ENCODE measurements around the gene ITSN1. TPM values are rescaled to one million over a fixed set of nuclear protein-coding genes. Genes with fewer than 3 reads are reported as not detected.

The ITSN1 gene
- total RNA-seq, 3 donors from 2014 or later (not counting 1 experiment from before 2014, with no cell fraction given): 1.5 to 5.1 (median 2.7) TPM

GRCh38 chr21:33658919-33659567, 16.7 kb downstream of the ITSN1 start:
- Histone ChIP-seq H3K4me1 (ENCODE audit: control insufficient read depth, insufficient read depth, low read length) (no peaks in the 10 kb centered on the region), H3K36me3 (ENCODE audit: control insufficient read depth, insufficient read depth, low read length) (no peaks in the 10 kb centered on the region), H3K4me3 (ENCODE audit: low read length) (no peak overlapping the region), H3K9me3 (ENCODE audit: control insufficient read depth, insufficient read depth, low read length) (no peaks in the 10 kb centered on the region), H3K27ac (ENCODE audit: low read length) (no peak overlapping the region), H3K27me3 (ENCODE audit: control insufficient read depth, insufficient read depth, low read length) (no peaks in the 10 kb centered on the region)
- Mint-ChIP-seq H3K27me3 (ENCODE audit: low read depth in 2 of 2) (peaks cover 6 to 33% of the 10 kb centered on the region in 2 donors), H3K36me3 (no peaks in the 10 kb centered on the region), H3K4me3 (no peak overlapping the region), H3K27ac (no peak overlapping the region), H3K9me3 (no peaks in the 10 kb centered on the region), H3K4me1 (peaks cover 0 to 5% of the 10 kb centered on the region in 2 donors)
- 93% methylated on average over 7 of the region's 7 CpGs for WGBS (ENCODE audit: insufficient coverage)
- ATAC-seq: no peak
- TF ChIP-seq CTCF (IDR thresholded peaks at IDR 0.05): no peak
- intact Hi-C loops (cut with micrococcal nuclease): no loop called here
- no peak for DNase-seq

- 60% methylated on average over 1 of the region's 1 CpG for WGBS (ENCODE audit: insufficient coverage)
- Histone ChIP-seq H3K9me3 (ENCODE audit: control insufficient read depth, insufficient read depth, low read length) (no peaks in the 10 kb centered on the region), H3K27ac (ENCODE audit: low read length) (no peak overlapping the region), H3K4me1 (ENCODE audit: control insufficient read depth, insufficient read depth, low read length) (no peaks in the 10 kb centered on the region), H3K36me3 (ENCODE audit: control insufficient read depth, insufficient read depth, low read length) (no peaks in the 10 kb centered on the region), H3K27me3 (ENCODE audit: control insufficient read depth, insufficient read depth, low read length) (no peaks in the 10 kb centered on the region), H3K4me3 (ENCODE audit: low read length) (no peak overlapping the region)
- H3K4me1 Mint-ChIP-seq: peaks cover 0 to 5% of the 10 kb centered on the region in 2 donors
- H3K4me3 Mint-ChIP-seq: no peak overlapping the region
- no peak for TF ChIP-seq CTCF (IDR thresholded peaks at IDR 0.05)
- DNase-seq: no peak
- peaks cover 6 to 28% of the 10 kb centered on the region in 2 donors for H3K27me3 Mint-ChIP-seq (ENCODE audit: low read depth in 2 of 2)
- ATAC-seq: no peak
- H3K36me3 Mint-ChIP-seq: no peaks in the 10 kb centered on the region
- intact Hi-C loops (cut with micrococcal nuclease): no loop called here
- no peaks in the 10 kb centered on the region for H3K9me3 Mint-ChIP-seq
- no peak overlapping the region for H3K27ac Mint-ChIP-seq
Measured at GRCh38 chr21:33659568-33659949, 17.3 kb downstream of the ITSN1 start.

GRCh38 chr21:33660406-33660805, 18.1 kb downstream of the ITSN1 start:
- Mint-ChIP-seq H3K27me3 (ENCODE audit: low read depth in 2 of 2) (peaks cover 6 to 21% of the 10 kb centered on the region in 2 donors), H3K4me3 (no peak overlapping the region), H3K9me3 (no peaks in the 10 kb centered on the region), H3K27ac (no peak overlapping the region), H3K4me1 (peaks cover 0 to 5% of the 10 kb centered on the region in 2 donors), H3K36me3 (no peaks in the 10 kb centered on the region)
- intact Hi-C loops (cut with micrococcal nuclease): no loop called here
- no peak overlapping the region for H3K27ac ChIP-seq (ENCODE audit: low read length)
- ATAC-seq (no peak), DNase-seq (no peak)
- H3K9me3 ChIP-seq (ENCODE audit: control insufficient read depth, insufficient read depth, low read length): no peaks in the 10 kb centered on the region
- no peaks in the 10 kb centered on the region for H3K4me1 ChIP-seq (ENCODE audit: control insufficient read depth, insufficient read depth, low read length)
- WGBS (ENCODE audit: insufficient coverage): 93% methylated on average over 1 of the region's 1 CpG
- H3K4me3 ChIP-seq (ENCODE audit: low read length): no peak overlapping the region
- H3K36me3 ChIP-seq (ENCODE audit: control insufficient read depth, insufficient read depth, low read length): no peaks in the 10 kb centered on the region
- TF ChIP-seq CTCF (IDR thresholded peaks at IDR 0.05): no peak
- no peaks in the 10 kb centered on the region for H3K27me3 ChIP-seq (ENCODE audit: control insufficient read depth, insufficient read depth, low read length)

GRCh38 chr21:33661146-33661545, 18.8 kb downstream of the ITSN1 start:
- no peaks in the 10 kb centered on the region for H3K36me3 Mint-ChIP-seq
- H3K27me3 Mint-ChIP-seq (ENCODE audit: low read depth in 2 of 2): peaks cover 6 to 14% of the 10 kb centered on the region in 2 donors
- TF ChIP-seq CTCF (IDR thresholded peaks at IDR 0.05): no peak
- no peak overlapping the region for H3K27ac Mint-ChIP-seq
- Histone ChIP-seq H3K36me3 (ENCODE audit: control insufficient read depth, insufficient read depth, low read length) (no peaks in the 10 kb centered on the region), H3K4me3 (ENCODE audit: low read length) (no peak overlapping the region), H3K27ac (ENCODE audit: low read length) (no peak overlapping the region), H3K9me3 (ENCODE audit: control insufficient read depth, insufficient read depth, low read length) (no peaks in the 10 kb centered on the region), H3K4me1 (ENCODE audit: control insufficient read depth, insufficient read depth, low read length) (no peaks in the 10 kb centered on the region), H3K27me3 (ENCODE audit: control insufficient read depth, insufficient read depth, low read length) (no peaks in the 10 kb centered on the region)
- intact Hi-C loops (cut with micrococcal nuclease): no loop called here
- no peak for ATAC-seq
- H3K4me1 Mint-ChIP-seq: peaks cover 0 to 5% of the 10 kb centered on the region in 2 donors
- H3K4me3 Mint-ChIP-seq: no peak overlapping the region
- WGBS (ENCODE audit: insufficient coverage): 67% methylated on average over 1 of the region's 1 CpG
- H3K9me3 Mint-ChIP-seq: no peaks in the 10 kb centered on the region
- DNase-seq: no peak
